ENCODE data around the gene CRPPA.
A peak's percentile ranks its signal among the peaks of the same experiment; 100 is the strongest.

Gene CRPPA

GRCh38 chr7:16421333-16422102 is at the start of gene CRPPA:
Gene CRPPA (minus strand): TSS chr7:16421538. CDS start chr7:16421322, 216 bp downstream.
- peak; percentile 30 for DNase-seq (ENCODE audit: low spot score)
- in situ Hi-C loops (cut with MboI; ENCODE audit: low sequenced_read_pairs, unreplicated experiment), result no loop called here
- TF ChIP-seq CTCF (IDR thresholded peaks at IDR 0.05; ENCODE audit: borderline replicate concordance, control extremely low read depth, extremely low read depth, insufficient read depth, missing control alignments), result no peak

GRCh38 chr7:16465469-16466361 is 44.4 kb upstream of the CRPPA start, which contains the start of gene SOSTDC1:
Gene SOSTDC1 (minus strand): TSS chr7:16465738. CDS start chr7:16465668, 70 bp downstream.
- TF ChIP-seq CTCF (IDR thresholded peaks at IDR 0.05; ENCODE audit: borderline replicate concordance, control extremely low read depth, extremely low read depth, insufficient read depth, missing control alignments), result no peak
- no peak for DNase-seq (ENCODE audit: low spot score)
- in situ Hi-C loops (cut with MboI; ENCODE audit: low sequenced_read_pairs, unreplicated experiment), result no loop called here

- in situ Hi-C loops (cut with MboI; ENCODE audit: low sequenced_read_pairs, unreplicated experiment), result no loop called here
- TF ChIP-seq CTCF (IDR thresholded peaks at IDR 0.05; ENCODE audit: borderline replicate concordance, control extremely low read depth, extremely low read depth, insufficient read depth, missing control alignments), result no peak
- no peak for DNase-seq (ENCODE audit: low spot score)
Measured at GRCh38 chr7:16463949-16464715, 42.8 kb upstream of the CRPPA start.

GRCh38 chr7:16463520-16463919 is 42.2 kb upstream of the CRPPA start:
- TF ChIP-seq CTCF (IDR thresholded peaks at IDR 0.05; ENCODE audit: borderline replicate concordance, control extremely low read depth, extremely low read depth, insufficient read depth, missing control alignments), result no peak
- in situ Hi-C loops (cut with MboI; ENCODE audit: low sequenced_read_pairs, unreplicated experiment), result no loop called here
- no peak for DNase-seq (ENCODE audit: low spot score)

DNA sequence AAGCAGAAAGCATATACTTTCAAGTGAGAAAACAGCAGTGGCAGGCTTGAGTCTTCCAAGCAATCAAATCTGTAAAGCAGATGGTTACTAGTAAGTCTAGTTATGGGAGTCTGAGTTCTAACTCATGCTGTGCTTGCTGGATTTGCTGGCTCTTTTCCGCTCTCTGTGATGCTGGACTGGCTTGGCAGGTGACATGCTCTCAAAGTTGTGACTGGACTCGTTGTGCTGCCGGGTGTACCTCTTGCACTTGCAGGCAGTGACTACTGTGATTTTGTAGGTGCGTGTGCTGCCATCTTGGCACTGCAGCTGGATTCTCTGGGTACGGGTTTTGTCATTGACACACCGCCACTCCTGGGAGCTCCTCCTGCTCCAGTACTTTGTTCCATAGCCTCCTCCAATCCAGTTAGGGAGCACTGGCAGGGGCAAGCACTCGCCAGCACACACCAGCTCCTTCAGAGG is 41.1 kb upstream of the CRPPA start:
- in situ Hi-C loops (cut with MboI; ENCODE audit: low sequenced_read_pairs, unreplicated experiment), result no loop called here
- TF ChIP-seq CTCF (IDR thresholded peaks at IDR 0.05; ENCODE audit: borderline replicate concordance, control extremely low read depth, extremely low read depth, insufficient read depth, missing control alignments), result no peak
- DNase-seq (ENCODE audit: low spot score), result no peak
